OCI-LY1 (cell line): ENCODE measurements around the gene SLC25A33.
A peak's percentile ranks its signal among the peaks of the same experiment; 100 is the strongest.

Source experiments
- H2AFZ ChIP-seq: fragments of 200-600 bp; sonication (generic), shearing (Covaris generic); 2 replicates; pipeline ENCODE4 v1.6.0; 2014; ENCODE audit warnings: antibody characterized with exemption, mild to moderate bottlenecking, low read length
- H3F3A ChIP-seq: fragments of 200-600 bp; sonication (generic), shearing (Covaris generic); 2 replicates; pipeline ENCODE4 v1.6.0; 2014; ENCODE audit warnings: mild to moderate bottlenecking, antibody characterized with exemption, low read length, moderate library complexity; ENCODE audit not compliant: insufficient read depth
- H3K27ac ChIP-seq: fragments of 200-600 bp; sonication (generic); 2 replicates; pipeline ENCODE4 v1.5.1; 2014; ENCODE audit warnings: low read length, mixed run types, mild to moderate bottlenecking, low read depth; ENCODE audit not compliant: poor library complexity, severe bottlenecking
- H3K27me3 ChIP-seq: fragments of 200-600 bp; sonication (generic); 2 replicates; pipeline ENCODE4 v1.6.0; 2014; ENCODE audit warnings: antibody characterized with exemption, mild to moderate bottlenecking, low read length, moderate library complexity; ENCODE audit not compliant: insufficient read depth
- H3K36me3 ChIP-seq: fragments of 200-600 bp; sonication (generic); 2 replicates; pipeline ENCODE4 v1.6.1; 2014; ENCODE audit warnings: mild to moderate bottlenecking, antibody characterized with exemption, low read length, moderate library complexity, mixed read lengths; ENCODE audit not compliant: insufficient read depth
- H3K4me1 ChIP-seq: fragments of 200-600 bp; sonication (generic); 2 replicates; pipeline ENCODE4 v1.5.1; 2014; ENCODE audit warnings: mild to moderate bottlenecking, low read length, moderate library complexity; ENCODE audit not compliant: insufficient read depth, severe bottlenecking
- H3K4me2 ChIP-seq: fragments of 200-600 bp; sonication (generic), shearing (Covaris generic); 2 replicates; pipeline ENCODE4 v1.6.1; 2014; ENCODE audit warnings: low read length
- H3K4me3 ChIP-seq: fragments of 200-600 bp; sonication (generic); 2 replicates; pipeline ENCODE4 v1.5.1; 2014; ENCODE audit warnings: low read length, low read depth, mild to moderate bottlenecking, mixed read lengths; ENCODE audit not compliant: poor library complexity, severe bottlenecking
- H3K79me2 ChIP-seq: fragments of 200-600 bp; shearing (Covaris generic); 2 replicates; pipeline ENCODE4 v1.6.1; 2016; ENCODE audit warnings: mixed run types, low read length, mixed read lengths; ENCODE audit not compliant: insufficient read depth
- H3K9ac ChIP-seq: fragments of 200-600 bp; sonication (generic), shearing (Covaris generic); 2 replicates; pipeline ENCODE4 v1.6.1; 2014; ENCODE audit warnings: mild to moderate bottlenecking, low read length, mixed read lengths
- H3K9me2 ChIP-seq: fragments of 200-600 bp; sonication (generic), shearing (Covaris generic); 2 replicates; pipeline ENCODE4 v1.6.1; 2014; ENCODE audit warnings: low read depth, mild to moderate bottlenecking, low read length, mixed read lengths
- H3K9me3 ChIP-seq: fragments of 200-600 bp; shearing (Covaris generic); 2 replicates; pipeline ENCODE4 v1.6.1; 2014; ENCODE audit warnings: low read length, mixed read lengths
- H4K20me1 ChIP-seq: fragments of 200-600 bp; sonication (generic), shearing (Covaris generic); 2 replicates; pipeline ENCODE4 v1.6.0; 2016; ENCODE audit warnings: mild to moderate bottlenecking, low read length; ENCODE audit not compliant: insufficient read depth
- CTCF ChIP-seq: fragments of 200-600 bp; sonication (generic), shearing (Covaris generic); IDR thresholded peaks from 2 replicates; pipeline ENCODE4 v1.5.1; 2017; ENCODE audit warnings: mild to moderate bottlenecking, antibody characterized with exemption, low read length, moderate library complexity, mixed read lengths
- EZH2 ChIP-seq: fragments of 200-600 bp; sonication (generic), shearing (Covaris generic); IDR thresholded peaks from 2 replicates; pipeline ENCODE4 v1.8.0; 2017; ENCODE audit warnings: borderline replicate concordance, mixed run types, mild to moderate bottlenecking, antibody characterized with exemption, low read length, moderate library complexity, mixed read lengths

SLC25A33 gene

DNA sequence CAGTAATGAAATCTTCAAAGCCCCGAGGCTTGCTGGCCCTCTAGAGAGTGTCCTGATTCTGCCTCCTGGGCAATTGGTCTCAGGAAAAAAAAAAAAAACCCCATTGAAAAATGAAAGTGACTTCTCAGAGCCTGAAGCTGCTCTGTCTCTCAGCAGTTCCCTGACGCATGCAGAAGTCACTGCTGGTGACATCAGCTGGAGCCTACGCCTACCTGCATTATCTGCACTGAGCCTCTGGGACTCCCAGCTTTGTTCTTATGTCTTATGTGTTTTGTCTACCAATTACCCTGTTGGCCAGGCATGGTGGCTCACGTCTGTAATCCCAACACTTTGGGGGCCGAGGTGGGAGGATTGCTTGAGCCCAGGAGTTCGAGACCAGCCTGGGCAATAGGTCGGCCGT, 10.1 kb upstream of the SLC25A33 start:
- Histone ChIP-seq H3K4me3 (peak overlapping the region; percentile 39), H3K79me2 (no peaks in the 10 kb centered on the region), H3K27ac (peak overlapping the region; percentile 82), H2AFZ (peak overlapping the region; percentile 76), H3F3A (peaks cover 6% of the 10 kb centered on the region; the same call in 1 of the 2 replicates), H3K4me1 (peaks cover 41% of the 10 kb centered on the region), H3K27me3 (no peaks in the 10 kb centered on the region), H3K9ac (peak overlapping the region; percentile 39; the same call in 1 of the 2 replicates), H4K20me1 (no peaks in the 10 kb centered on the region), H3K9me2 (no peaks in the 10 kb centered on the region), H3K4me2 (peak overlapping the region; percentile 64), H3K9me3 (no peaks in the 10 kb centered on the region), H3K36me3 (no peaks in the 10 kb centered on the region)
- TF ChIP-seq CTCF (no peak), EZH2 (no peak)

GRCh38 chr1:9530320-9530719, 8.9 kb upstream of the SLC25A33 start:
- no peaks in the 10 kb centered on the region for H3K27me3 ChIP-seq
- no peaks in the 10 kb centered on the region for H3K9me3 ChIP-seq
- H3K27ac ChIP-seq: no peak overlapping the region
- H3K79me2 ChIP-seq: no peaks in the 10 kb centered on the region
- H3K4me3 ChIP-seq: no peak overlapping the region
- no peak overlapping the region for H2AFZ ChIP-seq
- no peaks in the 10 kb centered on the region for H4K20me1 ChIP-seq
- no peak overlapping the region for H3K9ac ChIP-seq
- peaks cover 6% of the 10 kb centered on the region; the same call in 1 of the 2 replicates for H3F3A ChIP-seq
- no peaks in the 10 kb centered on the region for H3K9me2 ChIP-seq
- H3K4me2 ChIP-seq: no peak overlapping the region
- H3K36me3 ChIP-seq: no peaks in the 10 kb centered on the region
- peaks cover 41% of the 10 kb centered on the region for H3K4me1 ChIP-seq
- TF ChIP-seq EZH2 (no peak), CTCF (no peak)

GRCh38 chr1:9534953-9535352, 4.3 kb upstream of the SLC25A33 start:
- peaks cover 9% of the 10 kb centered on the region; the same call in 1 of the 2 replicates for H3F3A ChIP-seq
- H3K4me3 ChIP-seq: no peak overlapping the region
- no peak overlapping the region for H3K4me2 ChIP-seq
- H3K9me3 ChIP-seq: no peaks in the 10 kb centered on the region
- H3K9ac ChIP-seq: no peak overlapping the region
- H3K27me3 ChIP-seq: no peaks in the 10 kb centered on the region
- H2AFZ ChIP-seq: no peak overlapping the region
- H3K4me1 ChIP-seq: peaks cover 37% of the 10 kb centered on the region
- H3K9me2 ChIP-seq: no peaks in the 10 kb centered on the region
- no peaks in the 10 kb centered on the region for H3K36me3 ChIP-seq
- no peaks in the 10 kb centered on the region for H4K20me1 ChIP-seq
- H3K27ac ChIP-seq: no peak overlapping the region
- peaks cover 2% of the 10 kb centered on the region for H3K79me2 ChIP-seq
- TF ChIP-seq CTCF (no peak), EZH2 (no peak)
